Dermis microvascular lymphatic vessel endothelial cell (primary cell): ENCODE results near the gene SARS1. TPM values are rescaled to one million over a fixed set of nuclear protein-coding genes. Genes with fewer than 3 reads are reported as not detected.

Experiments used
- DNase-seq, 2 donors: peaks; one replicate each; pipeline versions ENCODE4 v3.0.0 to v3.0.0-alpha.2; 2010; ENCODE audit warnings: low read depth in 2 of 2
- total RNA-seq: library from RNA; depleted of rRNA; stranded (reverse); fragments of >200 nt; gene quantifications from 2 replicates; pipeline ENCODE4 v1.2.1, GENCODE V29; 2014

SARS1 gene
- total RNA-seq, 1 donor from 2014 or later, result 136 TPM

DNA sequence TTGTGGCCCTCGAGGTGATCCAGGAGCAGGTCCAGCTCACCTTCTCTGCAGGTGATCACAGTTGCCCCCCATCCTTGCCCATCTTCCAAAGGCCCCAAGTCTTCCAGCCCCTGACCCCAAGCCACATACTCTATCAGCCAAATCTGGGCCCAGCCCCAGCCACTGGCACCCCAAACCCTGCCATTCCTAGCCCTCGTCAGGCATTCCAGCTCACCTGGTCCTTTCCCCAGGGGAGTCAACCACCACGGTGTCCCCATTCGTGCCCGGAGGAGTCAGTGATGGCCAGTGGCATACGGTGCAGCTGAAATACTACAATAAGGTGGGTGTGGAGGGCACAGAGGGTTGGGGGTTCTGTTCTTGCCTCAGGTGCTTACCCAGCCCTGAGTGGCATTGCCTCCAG lies 47.9 kb downstream of the SARS1 start:
- no peak for DNase-seq

DNA sequence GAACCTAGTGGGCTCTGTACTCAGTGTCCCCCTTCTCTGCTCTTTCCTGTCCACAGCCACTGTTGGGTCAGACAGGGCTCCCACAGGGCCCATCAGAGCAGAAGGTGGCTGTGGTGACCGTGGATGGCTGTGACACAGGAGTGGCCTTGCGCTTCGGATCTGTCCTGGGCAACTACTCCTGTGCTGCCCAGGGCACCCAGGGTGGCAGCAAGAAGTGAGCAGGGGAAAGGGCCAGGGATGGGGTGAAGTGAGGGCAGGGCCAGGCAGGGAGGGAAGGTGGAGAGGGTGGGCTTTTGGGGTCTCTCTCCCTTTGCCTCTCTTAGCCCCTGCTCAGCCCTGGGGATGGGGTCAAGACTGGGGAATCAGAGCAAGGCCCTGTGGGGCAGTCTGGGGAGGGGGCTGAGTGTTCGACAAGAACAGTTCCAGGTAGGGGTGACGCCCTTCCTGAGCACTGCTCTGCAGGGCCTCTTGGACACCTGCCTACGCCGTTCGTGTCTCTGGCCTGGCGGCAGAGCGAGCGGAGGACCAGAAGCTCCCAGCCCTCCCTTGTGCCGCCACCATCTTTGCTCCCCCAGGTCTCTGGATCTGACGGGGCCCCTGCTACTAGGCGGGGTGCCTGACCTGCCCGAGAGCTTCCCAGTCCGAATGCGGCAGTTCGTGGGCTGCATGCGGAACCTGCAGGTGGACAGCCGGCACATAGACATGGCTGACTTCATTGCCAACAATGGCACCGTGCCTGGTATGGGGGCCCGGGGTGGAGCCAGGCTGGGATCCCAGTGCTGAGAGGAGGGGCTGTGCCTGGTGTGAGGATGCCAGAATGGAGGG lies 48.7 kb downstream of the SARS1 start:
- DNase-seq, result no peak

DNA sequence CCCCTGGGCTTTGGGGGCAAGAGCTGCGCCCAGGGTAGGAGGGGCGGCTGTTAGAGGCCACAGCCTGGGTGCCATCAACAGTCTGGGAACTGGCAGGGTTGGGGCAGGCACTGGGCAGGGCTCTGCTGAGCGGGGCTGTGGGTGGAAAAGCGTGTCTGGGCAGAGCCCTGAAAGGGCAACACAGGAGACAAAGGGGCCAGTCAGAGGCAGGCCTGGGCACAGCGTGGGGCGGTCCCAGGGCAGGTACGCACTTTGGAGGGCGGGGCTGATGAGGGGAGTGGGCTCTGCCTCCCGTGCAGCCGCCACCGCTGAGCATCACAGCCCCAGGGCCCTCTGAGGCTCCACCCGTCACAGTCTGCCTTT lies 49.5 kb downstream of the SARS1 start:
- DNase-seq, result no peak

DNA sequence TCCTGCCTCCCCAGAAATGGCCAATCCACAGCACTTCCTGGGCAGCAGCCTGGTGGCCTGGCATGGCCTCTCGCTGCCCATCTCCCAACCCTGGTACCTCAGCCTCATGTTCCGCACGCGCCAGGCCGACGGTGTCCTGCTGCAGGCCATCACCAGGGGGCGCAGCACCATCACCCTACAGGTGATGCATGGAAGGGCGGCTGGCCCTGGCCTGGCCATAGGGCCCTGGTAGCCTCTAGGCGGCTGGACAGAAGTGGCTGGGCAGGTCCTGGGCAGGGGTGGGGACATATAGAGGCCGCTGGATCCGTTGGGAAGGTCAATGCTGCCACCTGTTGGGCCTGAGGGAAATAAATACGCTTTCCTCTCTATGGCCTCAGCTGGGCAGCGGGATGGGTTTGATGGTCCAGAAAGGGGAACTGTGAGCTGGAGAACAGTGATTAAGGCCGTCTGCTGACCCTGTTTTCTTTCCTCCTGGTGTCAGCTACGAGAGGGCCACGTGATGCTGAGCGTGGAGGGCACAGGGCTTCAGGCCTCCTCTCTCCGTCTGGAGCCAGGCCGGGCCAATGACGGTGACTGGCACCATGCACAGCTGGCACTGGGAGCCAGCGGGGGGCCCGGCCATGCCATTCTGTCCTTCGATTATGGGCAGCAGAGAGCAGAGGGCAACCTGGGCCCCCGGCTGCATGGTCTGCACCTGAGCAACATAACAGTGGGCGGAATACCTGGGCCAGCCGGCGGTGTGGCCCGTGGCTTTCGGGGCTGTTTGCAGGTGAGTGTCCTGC lies 50.1 kb downstream of the SARS1 start:
- DNase-seq, result peak; percentile 90 to 91

DNA sequence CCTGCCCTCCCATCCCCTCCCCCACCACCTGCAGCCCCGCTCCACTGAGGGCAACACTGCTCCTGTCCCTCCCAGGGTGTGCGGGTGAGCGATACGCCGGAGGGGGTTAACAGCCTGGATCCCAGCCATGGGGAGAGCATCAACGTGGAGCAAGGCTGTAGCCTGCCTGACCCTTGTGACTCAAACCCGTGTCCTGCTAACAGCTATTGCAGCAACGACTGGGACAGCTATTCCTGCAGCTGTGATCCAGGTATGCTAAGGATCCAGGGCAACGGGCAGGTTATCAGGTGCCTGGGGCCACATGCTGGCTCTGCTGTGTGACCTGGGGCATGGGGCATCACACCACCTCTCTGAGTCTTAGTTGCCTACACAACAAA lies 50.6 kb downstream of the SARS1 start:
- DNase-seq, result no peak

DNA sequence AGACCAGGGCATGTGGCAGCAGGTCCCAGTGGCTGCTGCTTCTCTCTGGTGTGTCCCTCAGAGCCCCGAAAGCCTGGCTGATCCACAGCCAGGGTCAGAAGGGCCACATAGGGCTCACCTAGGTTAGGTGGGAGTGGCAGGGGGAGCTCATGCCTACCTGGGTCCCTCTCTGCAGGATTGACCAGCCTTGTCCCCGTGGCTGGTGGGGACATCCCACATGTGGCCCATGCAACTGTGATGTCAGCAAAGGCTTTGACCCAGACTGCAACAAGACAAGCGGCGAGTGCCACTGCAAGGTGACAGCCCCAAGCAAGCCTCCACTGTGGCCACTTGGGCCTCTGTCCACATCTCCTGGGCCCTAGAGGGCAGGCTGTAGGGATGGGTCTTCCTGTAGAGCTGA lies 51.3 kb downstream of the SARS1 start:
- DNase-seq, result no peak

DNA sequence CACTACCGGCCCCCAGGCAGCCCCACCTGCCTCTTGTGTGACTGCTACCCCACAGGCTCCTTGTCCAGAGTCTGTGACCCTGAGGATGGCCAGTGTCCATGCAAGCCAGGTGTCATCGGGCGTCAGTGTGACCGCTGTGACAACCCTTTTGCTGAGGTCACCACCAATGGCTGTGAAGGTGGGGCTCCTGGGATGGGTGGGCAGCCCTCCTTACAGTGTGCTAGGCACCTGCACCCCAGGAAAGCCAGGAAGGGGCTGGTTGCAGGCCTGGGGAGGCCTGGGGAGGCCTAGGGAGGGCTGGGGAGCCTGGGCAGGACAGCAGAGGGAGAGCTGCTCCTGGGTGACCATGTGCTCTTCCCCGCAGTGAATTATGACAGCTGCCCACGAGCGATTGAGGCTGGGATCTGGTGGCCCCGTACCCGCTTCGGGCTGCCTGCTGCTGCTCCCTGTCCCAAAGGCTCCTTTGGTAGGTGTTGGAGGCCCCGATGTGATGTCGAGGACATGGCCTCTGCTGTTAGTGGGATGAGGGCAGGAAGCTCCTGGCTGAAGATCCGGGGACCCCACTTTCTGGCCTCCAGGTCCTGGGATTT lies 52.1 kb downstream of the SARS1 start:
- no peak for DNase-seq

DNA sequence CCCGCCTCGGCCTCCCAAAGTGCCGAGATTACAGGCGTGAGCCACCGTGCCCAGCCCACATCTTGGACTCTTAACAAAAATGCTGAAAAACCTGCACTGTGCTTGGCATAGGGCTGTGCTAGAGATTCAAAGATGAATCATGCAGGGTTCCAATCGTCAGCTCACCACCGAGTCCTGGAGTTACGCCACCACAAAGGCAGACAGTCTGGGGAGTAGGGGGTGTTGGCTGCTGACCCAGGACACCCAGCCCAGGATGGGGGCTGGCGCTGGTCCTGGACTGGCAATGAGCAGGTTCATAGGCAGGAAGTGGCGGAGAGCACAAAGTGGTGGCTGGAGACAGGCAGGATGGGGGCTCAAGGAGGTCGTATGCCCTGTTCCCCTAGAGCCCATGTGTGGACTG lies 53.2 kb downstream of the SARS1 start:
- no peak for DNase-seq

DNA sequence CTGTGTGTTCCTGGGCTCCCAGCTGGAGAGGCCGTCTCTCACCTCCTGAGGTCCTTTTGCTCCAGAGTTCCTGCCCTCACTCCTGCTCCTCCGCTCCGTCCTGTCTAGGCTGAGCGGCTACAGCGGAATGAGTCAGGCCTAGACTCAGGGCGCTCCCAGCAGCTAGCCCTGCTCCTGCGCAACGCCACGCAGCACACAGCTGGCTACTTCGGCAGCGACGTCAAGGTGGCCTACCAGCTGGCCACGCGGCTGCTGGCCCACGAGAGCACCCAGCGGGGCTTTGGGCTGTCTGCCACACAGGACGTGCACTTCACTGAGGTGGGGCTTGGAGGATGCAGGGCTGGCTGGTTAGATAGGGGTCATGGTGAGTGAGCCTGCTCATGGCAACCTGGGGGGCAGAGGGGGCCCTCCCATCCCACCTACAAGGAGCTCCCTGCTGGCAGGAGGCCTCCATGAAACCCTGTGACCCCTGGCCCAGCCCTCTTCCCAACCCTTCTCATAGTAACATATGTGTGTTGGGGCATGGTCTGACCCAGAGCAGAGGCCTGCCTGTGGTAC lies 54.1 kb downstream of the SARS1 start:
- DNase-seq, result no peak

DNA sequence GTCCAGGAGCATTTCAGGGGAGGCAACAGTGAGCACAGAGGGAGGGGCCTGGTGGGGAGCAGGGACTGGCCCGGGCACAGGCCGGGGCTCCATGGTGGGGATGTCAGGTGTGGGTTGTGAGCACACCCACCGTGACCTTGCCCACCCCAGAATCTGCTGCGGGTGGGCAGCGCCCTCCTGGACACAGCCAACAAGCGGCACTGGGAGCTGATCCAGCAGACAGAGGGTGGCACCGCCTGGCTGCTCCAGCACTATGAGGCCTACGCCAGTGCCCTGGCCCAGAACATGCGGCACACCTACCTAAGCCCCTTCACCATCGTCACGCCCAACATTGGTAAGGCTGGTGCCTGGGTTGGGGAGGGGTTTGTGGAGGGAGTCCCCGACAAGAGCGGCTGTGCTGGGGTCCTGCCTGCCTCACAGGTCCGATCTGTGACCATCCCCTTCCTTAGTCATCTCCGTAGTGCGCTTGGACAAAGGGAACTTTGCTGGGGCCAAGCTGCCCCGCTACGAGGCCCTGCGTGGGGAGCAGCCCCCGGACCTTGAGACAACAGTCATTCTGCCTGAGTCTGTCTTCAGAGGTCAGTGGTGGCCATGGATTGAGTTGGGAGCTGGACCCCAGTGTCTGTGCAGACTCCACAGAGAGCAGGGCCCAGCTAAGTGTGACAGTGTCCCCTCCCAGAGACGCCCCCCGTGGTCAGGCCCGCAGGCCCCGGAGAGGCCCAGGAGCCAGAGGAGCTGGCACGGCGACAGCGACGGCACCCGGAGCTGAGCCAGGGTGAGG lies 54.9 kb downstream of the SARS1 start:
- no peak for DNase-seq

DNA sequence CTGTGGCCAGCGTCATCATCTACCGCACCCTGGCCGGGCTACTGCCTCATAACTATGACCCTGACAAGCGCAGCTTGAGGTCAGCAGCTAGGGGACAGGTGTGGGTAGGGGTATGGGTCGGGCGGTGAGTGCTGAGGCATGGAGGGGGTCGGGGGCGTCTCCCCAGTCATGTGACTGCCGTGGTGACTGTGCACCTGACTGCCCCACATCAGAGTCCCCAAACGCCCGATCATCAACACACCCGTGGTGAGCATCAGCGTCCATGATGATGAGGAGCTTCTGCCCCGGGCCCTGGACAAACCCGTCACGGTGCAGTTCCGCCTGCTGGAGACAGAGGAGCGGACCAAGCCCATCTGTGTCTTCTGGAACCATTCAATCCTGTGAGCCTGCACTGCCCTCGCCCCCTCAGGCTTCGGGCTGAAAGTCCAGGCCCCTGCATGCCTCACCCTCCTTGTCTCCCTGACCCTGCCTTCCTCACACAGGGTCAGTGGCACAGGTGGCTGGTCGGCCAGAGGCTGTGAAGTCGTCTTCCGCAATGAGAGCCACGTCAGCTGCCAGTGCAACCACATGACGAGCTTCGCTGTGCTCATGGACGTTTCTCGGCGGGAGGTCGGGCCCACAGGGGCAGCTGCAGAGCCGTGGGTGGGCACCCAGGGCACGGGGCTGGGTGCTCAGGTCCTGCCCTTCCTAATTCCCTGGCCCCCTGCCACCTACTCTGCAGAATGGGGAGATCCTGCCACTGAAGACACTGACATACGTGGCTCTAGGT lies 55.7 kb downstream of the SARS1 start:
- DNase-seq, result no peak

DNA sequence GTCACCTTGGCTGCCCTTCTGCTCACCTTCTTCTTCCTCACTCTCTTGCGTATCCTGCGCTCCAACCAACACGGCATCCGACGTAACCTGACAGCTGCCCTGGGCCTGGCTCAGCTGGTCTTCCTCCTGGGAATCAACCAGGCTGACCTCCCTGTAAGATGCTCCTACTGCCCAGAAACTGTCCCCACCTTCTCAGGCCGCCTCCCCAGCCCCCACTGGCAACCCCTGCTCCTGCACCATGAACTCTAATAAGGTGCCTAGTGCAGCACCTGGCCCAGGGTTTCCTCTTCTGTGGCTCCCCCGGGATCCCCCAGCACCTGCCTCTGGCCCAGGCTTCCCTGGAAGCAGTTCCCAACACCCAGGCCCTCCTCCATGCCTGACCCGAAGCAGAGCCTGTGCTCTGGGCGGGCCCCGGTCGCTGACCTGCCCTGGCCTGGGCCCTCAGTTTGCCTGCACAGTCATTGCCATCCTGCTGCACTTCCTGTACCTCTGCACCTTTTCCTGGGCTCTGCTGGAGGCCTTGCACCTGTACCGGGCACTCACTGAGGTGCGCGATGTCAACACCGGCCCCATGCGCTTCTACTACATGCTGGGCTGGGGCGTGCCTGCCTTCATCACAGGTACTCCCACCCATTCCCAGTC lies 56.4 kb downstream of the SARS1 start:
- no peak for DNase-seq

DNA sequence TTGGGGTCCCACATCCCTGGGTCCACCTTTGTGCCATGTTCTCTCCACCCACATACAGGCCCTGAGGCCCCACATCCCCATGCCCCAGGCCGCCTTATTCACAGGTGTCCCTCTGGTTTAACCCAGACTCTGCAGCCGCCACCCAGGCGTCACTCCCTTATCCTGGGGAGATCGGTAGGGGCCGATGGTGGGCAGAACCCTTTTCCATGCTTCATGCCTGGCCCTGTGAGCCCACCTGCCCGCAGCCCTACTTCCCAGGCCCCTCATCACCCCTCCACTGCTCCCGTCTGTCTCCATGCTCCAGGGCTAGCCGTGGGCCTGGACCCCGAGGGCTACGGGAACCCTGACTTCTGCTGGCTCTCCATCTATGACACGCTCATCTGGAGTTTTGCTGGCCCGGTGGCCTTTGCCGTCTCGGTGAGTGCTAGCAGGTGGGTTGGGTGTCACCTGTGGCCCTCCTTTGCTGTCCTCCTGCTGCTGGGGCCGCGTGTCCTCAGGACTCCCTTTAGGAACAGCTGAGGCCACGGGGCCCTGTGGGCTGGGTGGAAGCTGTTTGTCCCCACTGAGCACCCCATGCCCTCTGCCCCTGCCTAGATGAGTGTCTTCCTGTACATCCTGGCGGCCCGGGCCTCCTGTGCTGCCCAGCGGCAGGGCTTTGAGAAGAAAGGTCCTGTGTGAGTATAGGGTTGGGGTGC lies 57.1 kb downstream of the SARS1 start:
- DNase-seq, result no peak

DNA sequence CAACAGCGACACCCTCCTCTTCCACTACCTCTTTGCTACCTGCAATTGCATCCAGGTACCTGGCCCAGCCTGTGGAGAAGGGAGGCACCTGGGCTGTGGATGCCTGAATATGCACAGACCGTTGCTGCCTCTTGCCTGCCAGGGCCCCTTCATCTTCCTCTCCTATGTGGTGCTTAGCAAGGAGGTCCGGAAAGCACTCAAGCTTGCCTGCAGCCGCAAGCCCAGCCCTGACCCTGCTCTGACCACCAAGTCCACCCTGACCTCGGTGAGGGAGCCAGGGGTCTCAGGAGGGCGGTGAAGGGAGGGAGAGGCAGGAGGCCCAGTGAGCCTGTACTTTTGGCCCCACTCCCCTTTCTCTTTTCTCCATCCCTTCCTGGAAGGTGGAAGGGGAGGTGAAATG lies 57.7 kb downstream of the SARS1 start:
- no peak for DNase-seq

DNA sequence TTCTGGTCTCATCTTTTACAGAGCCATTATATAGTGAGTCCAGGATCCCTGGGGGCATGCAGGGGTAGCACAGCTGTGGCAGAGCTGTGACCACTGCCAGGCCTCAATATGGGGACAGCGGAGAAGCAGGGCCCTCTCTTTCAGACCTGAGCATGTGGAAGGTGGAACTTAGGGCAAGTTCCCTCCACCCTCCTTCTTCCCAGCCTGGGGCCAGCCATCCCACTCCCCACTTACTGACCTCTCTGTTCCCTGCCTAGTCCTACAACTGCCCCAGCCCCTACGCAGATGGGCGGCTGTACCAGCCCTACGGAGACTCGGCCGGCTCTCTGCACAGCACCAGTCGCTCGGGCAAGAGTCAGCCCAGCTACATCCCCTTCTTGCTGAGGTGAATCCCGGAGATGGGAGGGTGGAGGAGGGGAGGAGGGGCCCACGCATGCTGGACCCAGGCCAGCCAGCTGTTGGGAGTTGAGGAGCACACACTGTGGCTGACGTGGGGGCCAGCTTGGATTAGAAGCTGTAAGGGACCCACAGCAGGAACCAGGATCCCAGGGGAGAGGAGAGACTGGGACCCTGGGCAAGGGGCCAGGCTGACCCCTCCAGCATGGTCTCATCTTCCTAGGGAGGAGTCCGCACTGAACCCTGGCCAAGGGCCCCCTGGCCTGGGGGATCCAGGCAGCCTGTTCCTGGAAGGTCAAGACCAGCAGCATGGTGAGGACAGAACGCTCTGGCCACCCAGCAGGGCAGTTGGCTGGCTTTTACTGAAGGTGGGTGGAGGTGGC lies 58.5 kb downstream of the SARS1 start:
- DNase-seq, result no peak

DNA sequence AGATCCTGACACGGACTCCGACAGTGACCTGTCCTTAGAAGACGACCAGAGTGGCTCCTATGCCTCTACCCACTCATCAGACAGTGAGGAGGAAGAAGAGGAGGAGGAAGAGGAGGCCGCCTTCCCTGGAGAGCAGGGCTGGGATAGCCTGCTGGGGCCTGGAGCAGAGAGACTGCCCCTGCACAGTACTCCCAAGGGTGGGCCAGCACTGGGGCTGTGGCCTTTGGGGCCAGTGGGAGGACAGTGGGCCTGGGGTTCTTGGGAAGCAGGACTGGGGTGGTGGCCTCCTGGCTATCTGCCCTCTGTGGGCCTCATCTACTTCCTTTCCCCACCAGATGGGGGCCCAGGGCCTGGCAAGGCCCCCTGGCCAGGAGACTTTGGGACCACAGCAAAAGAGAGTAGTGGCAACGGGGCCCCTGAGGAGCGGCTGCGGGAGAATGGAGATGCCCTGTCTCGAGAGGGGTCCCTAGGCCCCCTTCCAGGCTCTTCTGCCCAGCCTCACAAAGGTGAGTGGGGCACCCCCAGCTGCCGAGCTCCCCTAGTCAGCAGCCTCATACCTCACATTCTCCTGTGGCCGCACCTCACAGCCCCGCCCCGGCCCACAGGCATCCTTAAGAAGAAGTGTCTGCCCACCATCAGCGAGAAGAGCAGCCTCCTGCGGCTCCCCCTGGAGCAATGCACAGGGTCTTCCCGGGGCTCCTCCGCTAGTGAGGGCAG lies 59.3 kb downstream of the SARS1 start:
- DNase-seq, result no peak

DNA sequence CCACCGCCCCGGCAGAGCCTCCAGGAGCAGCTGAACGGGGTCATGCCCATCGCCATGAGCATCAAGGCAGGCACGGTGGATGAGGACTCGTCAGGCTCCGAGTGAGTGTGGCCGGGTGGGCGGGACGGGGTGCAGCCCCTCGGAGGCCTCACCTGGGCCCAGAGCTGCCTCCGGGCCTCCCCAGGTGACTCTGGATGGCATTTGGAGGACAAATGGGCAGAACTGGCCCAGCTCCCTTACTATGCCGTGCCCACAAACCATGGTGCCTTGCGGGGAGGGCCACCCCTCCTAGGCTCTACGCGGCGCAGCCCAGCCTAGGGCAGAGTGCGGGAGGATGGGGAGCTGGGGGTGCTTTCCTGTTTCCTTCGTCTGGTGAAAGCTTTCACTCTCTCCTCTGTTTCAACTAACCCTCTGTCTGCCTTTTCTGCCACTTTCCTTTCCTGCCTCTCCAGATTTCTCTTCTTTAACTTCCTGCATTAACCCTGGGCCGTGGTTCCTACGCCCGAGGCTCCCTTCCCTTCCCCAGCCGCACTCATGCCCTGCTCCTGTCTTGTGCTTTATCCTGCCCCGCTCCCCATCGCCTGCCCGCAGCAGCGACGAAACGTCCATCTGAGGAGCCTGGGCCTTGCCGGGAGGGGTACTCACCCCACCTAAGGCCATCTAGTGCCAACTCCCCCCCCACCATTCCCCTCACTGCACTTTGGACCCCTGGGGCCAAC lies 60.0 kb downstream of the SARS1 start:
- DNase-seq, result no peak
